ENCODE data around the gene RASGRF1.

Gene RASGRF1, protein sequence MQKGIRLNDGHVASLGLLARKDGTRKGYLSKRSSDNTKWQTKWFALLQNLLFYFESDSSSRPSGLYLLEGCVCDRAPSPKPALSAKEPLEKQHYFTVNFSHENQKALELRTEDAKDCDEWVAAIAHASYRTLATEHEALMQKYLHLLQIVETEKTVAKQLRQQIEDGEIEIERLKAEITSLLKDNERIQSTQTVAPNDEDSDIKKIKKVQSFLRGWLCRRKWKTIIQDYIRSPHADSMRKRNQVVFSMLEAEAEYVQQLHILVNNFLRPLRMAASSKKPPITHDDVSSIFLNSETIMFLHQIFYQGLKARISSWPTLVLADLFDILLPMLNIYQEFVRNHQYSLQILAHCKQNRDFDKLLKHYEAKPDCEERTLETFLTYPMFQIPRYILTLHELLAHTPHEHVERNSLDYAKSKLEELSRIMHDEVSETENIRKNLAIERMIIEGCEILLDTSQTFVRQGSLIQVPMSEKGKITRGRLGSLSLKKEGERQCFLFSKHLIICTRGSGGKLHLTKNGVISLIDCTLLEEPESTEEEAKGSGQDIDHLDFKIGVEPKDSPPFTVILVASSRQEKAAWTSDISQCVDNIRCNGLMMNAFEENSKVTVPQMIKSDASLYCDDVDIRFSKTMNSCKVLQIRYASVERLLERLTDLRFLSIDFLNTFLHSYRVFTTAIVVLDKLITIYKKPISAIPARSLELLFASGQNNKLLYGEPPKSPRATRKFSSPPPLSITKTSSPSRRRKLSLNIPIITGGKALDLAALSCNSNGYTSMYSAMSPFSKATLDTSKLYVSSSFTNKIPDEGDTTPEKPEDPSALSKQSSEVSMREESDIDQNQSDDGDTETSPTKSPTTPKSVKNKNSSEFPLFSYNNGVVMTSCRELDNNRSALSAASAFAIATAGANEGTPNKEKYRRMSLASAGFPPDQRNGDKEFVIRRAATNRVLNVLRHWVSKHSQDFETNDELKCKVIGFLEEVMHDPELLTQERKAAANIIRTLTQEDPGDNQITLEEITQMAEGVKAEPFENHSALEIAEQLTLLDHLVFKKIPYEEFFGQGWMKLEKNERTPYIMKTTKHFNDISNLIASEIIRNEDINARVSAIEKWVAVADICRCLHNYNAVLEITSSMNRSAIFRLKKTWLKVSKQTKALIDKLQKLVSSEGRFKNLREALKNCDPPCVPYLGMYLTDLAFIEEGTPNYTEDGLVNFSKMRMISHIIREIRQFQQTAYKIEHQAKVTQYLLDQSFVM (N-terminal part only)

DNA sequence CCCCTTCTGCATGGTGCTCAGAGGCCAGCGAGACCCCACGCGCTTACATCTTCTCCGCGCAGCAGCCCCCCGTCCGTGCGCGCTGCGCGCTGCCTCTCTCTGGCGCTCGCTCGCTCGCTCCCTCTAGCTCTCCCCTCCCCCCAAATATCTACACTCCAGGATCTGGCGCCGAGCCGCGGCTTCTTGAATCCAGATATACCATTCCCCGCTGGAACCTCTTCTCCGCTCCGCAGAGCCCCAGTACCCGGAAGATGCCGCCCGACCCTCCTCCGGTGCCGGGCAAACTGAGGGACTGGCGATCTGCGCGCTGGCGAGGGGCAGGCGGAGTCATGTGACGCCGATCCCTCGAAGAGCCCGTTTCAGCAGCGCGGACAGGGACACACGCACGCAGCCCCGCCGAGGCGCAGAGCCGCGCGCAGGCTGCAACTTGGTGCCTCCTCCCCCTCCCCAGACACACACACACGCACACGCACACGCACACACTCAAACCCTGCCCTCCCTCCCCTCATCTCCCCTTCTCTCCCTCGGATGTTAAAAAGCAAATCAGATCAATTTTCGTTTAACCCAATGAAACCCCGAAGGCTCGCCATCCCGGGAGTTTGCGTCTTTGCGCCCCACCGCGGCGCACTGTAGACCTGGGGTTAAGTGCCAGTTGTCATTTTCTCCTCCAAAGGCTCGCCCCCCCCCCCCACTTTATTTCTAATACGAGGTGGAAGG, at the start of gene RASGRF1:
Gene RASGRF1, minus strand, starts transcription at position 294 of the 717 bp plus-strand sequence. Its CDS starts 282 bp downstream, at position 12.
- no peak for TF ChIP-seq ESRRG (CRISPR knock-in tag; IDR thresholded peaks at IDR 0.05)
- TF ChIP-seq, protein P1, sequence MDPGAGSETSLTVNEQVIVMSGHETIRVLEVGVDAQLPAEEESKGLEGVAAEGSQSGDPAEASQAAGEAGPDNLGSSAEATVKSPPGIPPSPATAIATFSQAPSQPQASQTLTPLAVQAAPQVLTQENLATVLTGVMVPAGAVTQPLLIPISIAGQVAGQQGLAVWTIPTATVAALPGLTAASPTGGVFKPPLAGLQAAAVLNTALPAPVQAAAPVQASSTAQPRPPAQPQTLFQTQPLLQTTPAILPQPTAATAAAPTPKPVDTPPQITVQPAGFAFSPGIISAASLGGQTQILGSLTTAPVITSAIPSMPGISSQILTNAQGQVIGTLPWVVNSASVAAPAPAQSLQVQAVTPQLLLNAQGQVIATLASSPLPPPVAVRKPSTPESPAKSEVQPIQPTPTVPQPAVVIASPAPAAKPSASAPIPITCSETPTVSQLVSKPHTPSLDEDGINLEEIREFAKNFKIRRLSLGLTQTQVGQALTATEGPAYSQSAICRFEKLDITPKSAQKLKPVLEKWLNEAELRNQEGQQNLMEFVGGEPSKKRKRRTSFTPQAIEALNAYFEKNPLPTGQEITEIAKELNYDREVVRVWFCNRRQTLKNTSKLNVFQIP (CRISPR knock-in tag; IDR thresholded peaks at IDR 0.05; ENCODE audit: borderline replicate concordance, low read depth), result no peak
- no peak for TF ChIP-seq SNAI2 (CRISPR knock-in tag; IDR thresholded peaks at IDR 0.05)
- TF ChIP-seq, protein P2, sequence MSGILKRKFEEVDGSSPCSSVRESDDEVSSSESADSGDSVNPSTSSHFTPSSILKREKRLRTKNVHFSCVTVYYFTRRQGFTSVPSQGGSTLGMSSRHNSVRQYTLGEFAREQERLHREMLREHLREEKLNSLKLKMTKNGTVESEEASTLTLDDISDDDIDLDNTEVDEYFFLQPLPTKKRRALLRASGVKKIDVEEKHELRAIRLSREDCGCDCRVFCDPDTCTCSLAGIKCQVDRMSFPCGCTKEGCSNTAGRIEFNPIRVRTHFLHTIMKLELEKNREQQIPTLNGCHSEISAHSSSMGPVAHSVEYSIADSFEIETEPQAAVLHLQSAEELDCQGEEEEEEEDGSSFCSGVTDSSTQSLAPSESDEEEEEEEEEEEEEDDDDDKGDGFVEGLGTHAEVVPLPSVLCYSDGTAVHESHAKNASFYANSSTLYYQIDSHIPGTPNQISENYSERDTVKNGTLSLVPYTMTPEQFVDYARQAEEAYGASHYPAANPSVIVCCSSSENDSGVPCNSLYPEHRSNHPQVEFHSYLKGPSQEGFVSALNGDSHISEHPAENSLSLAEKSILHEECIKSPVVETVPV (CRISPR knock-in tag; IDR thresholded peaks at IDR 0.05), result no peak
- TF ChIP-seq OSR1 (CRISPR knock-in tag; IDR thresholded peaks at IDR 0.05), result no peak
- no peak for TF ChIP-seq ZC3H10 (CRISPR knock-in tag; IDR thresholded peaks at IDR 0.05)
- TF ChIP-seq, protein P3, sequence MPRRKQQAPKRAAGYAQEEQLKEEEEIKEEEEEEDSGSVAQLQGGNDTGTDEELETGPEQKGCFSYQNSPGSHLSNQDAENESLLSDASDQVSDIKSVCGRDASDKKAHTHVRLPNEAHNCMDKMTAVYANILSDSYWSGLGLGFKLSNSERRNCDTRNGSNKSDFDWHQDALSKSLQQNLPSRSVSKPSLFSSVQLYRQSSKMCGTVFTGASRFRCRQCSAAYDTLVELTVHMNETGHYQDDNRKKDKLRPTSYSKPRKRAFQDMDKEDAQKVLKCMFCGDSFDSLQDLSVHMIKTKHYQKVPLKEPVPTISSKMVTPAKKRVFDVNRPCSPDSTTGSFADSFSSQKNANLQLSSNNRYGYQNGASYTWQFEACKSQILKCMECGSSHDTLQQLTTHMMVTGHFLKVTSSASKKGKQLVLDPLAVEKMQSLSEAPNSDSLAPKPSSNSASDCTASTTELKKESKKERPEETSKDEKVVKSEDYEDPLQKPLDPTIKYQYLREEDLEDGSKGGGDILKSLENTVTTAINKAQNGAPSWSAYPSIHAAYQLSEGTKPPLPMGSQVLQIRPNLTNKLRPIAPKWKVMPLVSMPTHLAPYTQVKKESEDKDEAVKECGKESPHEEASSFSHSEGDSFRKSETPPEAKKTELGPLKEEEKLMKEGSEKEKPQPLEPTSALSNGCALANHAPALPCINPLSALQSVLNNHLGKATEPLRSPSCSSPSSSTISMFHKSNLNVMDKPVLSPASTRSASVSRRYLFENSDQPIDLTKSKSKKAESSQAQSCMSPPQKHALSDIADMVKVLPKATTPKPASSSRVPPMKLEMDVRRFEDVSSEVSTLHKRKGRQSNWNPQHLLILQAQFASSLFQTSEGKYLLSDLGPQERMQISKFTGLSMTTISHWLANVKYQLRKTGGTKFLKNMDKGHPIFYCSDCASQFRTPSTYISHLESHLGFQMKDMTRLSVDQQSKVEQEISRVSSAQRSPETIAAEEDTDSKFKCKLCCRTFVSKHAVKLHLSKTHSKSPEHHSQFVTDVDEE (CRISPR knock-in tag; IDR thresholded peaks at IDR 0.05), result no peak
- TF ChIP-seq, protein P4, sequence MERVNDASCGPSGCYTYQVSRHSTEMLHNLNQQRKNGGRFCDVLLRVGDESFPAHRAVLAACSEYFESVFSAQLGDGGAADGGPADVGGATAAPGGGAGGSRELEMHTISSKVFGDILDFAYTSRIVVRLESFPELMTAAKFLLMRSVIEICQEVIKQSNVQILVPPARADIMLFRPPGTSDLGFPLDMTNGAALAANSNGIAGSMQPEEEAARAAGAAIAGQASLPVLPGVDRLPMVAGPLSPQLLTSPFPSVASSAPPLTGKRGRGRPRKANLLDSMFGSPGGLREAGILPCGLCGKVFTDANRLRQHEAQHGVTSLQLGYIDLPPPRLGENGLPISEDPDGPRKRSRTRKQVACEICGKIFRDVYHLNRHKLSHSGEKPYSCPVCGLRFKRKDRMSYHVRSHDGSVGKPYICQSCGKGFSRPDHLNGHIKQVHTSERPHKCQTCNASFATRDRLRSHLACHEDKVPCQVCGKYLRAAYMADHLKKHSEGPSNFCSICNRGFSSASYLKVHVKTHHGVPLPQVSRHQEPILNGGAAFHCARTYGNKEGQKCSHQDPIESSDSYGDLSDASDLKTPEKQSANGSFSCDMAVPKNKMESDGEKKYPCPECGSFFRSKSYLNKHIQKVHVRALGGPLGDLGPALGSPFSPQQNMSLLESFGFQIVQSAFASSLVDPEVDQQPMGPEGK (CRISPR knock-in tag; IDR thresholded peaks at IDR 0.05; ENCODE audit: borderline replicate concordance), result no peak
- TF ChIP-seq ZFP30 (CRISPR knock-in tag; IDR thresholded peaks at IDR 0.05), result no peak
- no peak for TF ChIP-seq ISL1 (CRISPR knock-in tag; IDR thresholded peaks at IDR 0.05)
- no peak for TF ChIP-seq PPARA (CRISPR knock-in tag; IDR thresholded peaks at IDR 0.05; ENCODE audit: borderline replicate concordance)
- no peak for TF ChIP-seq ZNF70 (CRISPR knock-in tag; IDR thresholded peaks at IDR 0.05)
- ATAC-seq, result no peak; the same call in 2 of the 3 replicates

DNA sequence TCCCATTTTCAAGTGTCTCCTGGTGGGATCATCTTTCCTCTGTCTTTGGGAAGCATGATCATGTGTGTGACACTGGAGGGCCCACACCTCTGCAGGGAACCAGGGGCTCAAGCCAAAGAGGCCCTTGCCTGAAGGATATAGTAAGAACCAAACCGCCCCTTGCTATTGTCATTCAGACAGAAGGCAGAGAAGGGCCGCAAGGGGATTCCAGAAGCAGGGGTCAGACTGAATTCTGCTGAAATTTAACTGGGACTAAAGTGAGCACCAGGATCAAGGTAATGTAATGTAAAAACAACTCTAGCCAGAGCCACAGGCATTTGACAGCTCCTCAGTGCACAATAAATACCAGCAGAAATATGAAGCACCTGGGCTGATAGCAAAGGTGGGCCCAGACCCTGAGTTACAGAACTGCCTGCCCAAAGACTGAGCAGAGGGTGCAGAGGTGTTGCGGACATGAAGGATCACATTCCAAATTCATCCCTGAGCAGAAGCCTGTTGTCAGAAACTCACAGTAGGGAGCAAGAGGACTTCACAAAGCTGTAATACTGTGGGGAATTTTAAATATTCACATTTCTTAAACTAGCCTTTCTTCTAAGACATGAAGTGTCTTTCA, 46.0 kb upstream of the RASGRF1 start:
- TF ChIP-seq, protein P2 (CRISPR knock-in tag; IDR thresholded peaks at IDR 0.05), result no peak
- TF ChIP-seq ZNF565 (CRISPR knock-in tag; conservative IDR thresholded peaks at IDR 0.05; ENCODE audit: low read depth) (no peak), OSR1 (CRISPR knock-in tag; IDR thresholded peaks at IDR 0.05) (no peak), ZFP3 (CRISPR knock-in tag; IDR thresholded peaks at IDR 0.05) (no peak), SNAI2 (CRISPR knock-in tag; IDR thresholded peaks at IDR 0.05) (no peak), ARNTL (CRISPR knock-in tag; IDR thresholded peaks at IDR 0.05; ENCODE audit: borderline replicate concordance, low read depth) (no peak)
- TF ChIP-seq, protein P3 (CRISPR knock-in tag; IDR thresholded peaks at IDR 0.05), result no peak
- no peak for ATAC-seq

All from SK-N-SH treated with all-trans-retinoic acid at 6 μM for 48 hours (cell line).